Measurements from ENCODE around the gene KRT13.

DNA sequence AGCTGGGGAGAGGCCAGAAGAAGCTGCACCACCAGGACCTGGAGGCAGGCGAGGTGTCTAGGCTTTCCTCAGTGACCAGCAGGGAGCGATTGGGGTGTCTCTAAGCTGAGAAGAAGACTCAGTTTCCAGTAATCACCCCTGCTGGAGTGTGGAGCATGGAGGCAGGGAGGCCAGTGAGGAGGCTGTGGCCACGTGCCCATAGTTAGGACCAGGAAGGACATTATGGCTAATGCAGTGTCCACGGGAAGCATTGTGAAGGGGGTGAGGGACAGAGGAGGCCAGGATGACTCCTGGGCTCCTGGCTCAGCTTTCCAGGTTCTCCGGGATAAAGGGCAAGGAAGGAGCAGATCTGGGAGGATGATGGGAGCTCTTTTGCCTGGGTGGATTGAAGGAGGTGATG is 5.7 kb downstream of the KRT13 start:
- TF ChIP-seq SNAI2 (CRISPR knock-in tag; IDR thresholded peaks at IDR 0.05) (no peak), ZNF8 (CRISPR knock-in tag; IDR thresholded peaks at IDR 0.05) (no peak), ZNF70 (CRISPR knock-in tag; IDR thresholded peaks at IDR 0.05) (no peak), RARB (CRISPR knock-in tag; IDR thresholded peaks at IDR 0.05) (no peak)
